ENCODE measurements around the gene CTIF.

GRCh38 chr18:48901145-48902022, 362.6 kb downstream of the CTIF start:
- no peak for TF ChIP-seq POLR2AphosphoS5 (IDR thresholded peaks at IDR 0.05; ENCODE audit: low read depth, low read length)
- TF ChIP-seq CTCF (IDR thresholded peaks at IDR 0.05), result no peak
- TF ChIP-seq EP300 (IDR thresholded peaks at IDR 0.05; ENCODE audit: borderline replicate concordance in 1 of 2, low read depth in 1 of 2, low read length in 1 of 2), result no peak
- TF ChIP-seq CHD2 (IDR thresholded peaks at IDR 0.05; ENCODE audit: low read length, partially characterized antibody), result no peak
- no peak for TF ChIP-seq ZBTB33 (IDR thresholded peaks at IDR 0.05; ENCODE audit: borderline replicate concordance, low read depth)
- no peak for TF ChIP-seq FOSL2 (IDR thresholded peaks at IDR 0.05; ENCODE audit: borderline replicate concordance, low read depth)
- TF ChIP-seq REST (IDR thresholded peaks at IDR 0.05; ENCODE audit: low read depth, low read length), result no peak
- TF ChIP-seq TEAD4 (IDR thresholded peaks at IDR 0.05; ENCODE audit: borderline replicate concordance, insufficient read depth), result no peak
- TF ChIP-seq FOXJ3 (CRISPR knock-in tag; IDR thresholded peaks at IDR 0.05), result no peak
- TF ChIP-seq GABPA (IDR thresholded peaks at IDR 0.05; ENCODE audit: low read depth), result no peak
- TF ChIP-seq ELF1 (IDR thresholded peaks at IDR 0.05), result no peak
- no peak for TF ChIP-seq MXI1 (IDR thresholded peaks at IDR 0.05; ENCODE audit: low read depth, low read length)
- no peak for TF ChIP-seq TAF1 (IDR thresholded peaks at IDR 0.05; ENCODE audit: borderline replicate concordance, low read depth, low read length)

Measured in SK-N-SH (cell line).